Keratinocyte (primary cell): ENCODE measurements around the gene C2CD4A.

ENCODE experiments used
- CTCF ChIP-seq, 3 experiments: IDR thresholded peaks in 1 of 3; conservative IDR thresholded peaks in 1 of 3; optimal IDR thresholded peaks in 1 of 3; 2 replicates in 2 of 3; 3 replicates in 1 of 3; pipeline versions ENCODE3 to v1.5.1; 2011; ENCODE audit warnings: low read length in 3 of 3, mild to moderate bottlenecking in 3 of 3, moderate library complexity in 2 of 3, control low read depth in 1 of 3, inconsistent platforms in 1 of 3; ENCODE audit not compliant: insufficient read depth in 2 of 3; ENCODE audit errors: extremely low read depth in 1 of 3
- EZH2 ChIP-seq: IDR thresholded peaks from one replicate; pipeline ENCODE4 v1.6.1; 2012; ENCODE audit warnings: inconsistent platforms, mild to moderate bottlenecking, low read length, moderate library complexity

DNA sequence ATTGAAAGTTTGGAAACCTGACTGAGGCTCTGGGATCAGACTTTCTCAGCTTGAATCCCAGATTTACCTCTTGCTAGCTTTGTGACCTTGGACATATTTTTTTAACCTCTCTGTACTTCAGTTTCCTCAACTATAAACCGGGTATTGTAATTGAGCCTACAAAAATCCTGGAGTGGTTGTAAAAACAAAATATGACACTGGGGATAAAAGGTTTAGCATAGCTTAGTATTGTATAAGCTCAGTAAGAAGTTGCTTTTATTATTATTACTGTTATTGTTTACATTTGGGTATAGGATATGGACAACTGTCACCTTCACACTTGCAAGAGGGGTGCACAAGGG is 21.5 kb downstream of the C2CD4A start:
- no peak for TF ChIP-seq CTCF (optimal IDR thresholded peaks at IDR 0.05 in 1 of 3, IDR thresholded peaks at IDR 0.05 in 1 of 3, conservative IDR thresholded peaks at IDR 0.05 in 1 of 3; ENCODE audit: extremely low read depth in 1 of 3, insufficient read depth in 2 of 3, low read length in 3 of 3)
- no peak for TF ChIP-seq EZH2
